Parathyroid adenoma (tissue), 2 donors: ENCODE results near the gene ZNF618.

Source experiments
- H2AFZ ChIP-seq: fragments of 300-600 bp; sonication (generic); one replicate; pipeline ENCODE4 v1.7.0; 2017; ENCODE audit warnings: antibody characterized with exemption, mild to moderate bottlenecking
- H3K27ac ChIP-seq: fragments of 300-600 bp; sonication (generic); one replicate; pipeline ENCODE4 v1.7.0; 2017
- H3K27me3 ChIP-seq: fragments of 300-600 bp; sonication (generic); one replicate; pipeline ENCODE4 v1.7.0; 2017; ENCODE audit warnings: low read length; ENCODE audit not compliant: control insufficient read depth, insufficient read depth
- H3K36me3 ChIP-seq: fragments of 300-600 bp; sonication (generic); one replicate; pipeline ENCODE4 v1.7.0; 2017; ENCODE audit warnings: low read length; ENCODE audit not compliant: control insufficient read depth, insufficient read depth
- H3K4me1 ChIP-seq: fragments of 300-600 bp; sonication (generic); one replicate; pipeline ENCODE4 v1.7.0; 2017; ENCODE audit warnings: control low read depth
- H3K4me2 ChIP-seq: fragments of 300-600 bp; sonication (generic); one replicate; pipeline ENCODE4 v1.7.0; 2017; ENCODE audit warnings: low read length
- H3K4me3 ChIP-seq: fragments of 300-600 bp; sonication (generic); one replicate; pipeline ENCODE4 v1.7.0; 2017; ENCODE audit warnings: low read depth, low read length
- H3K79me2 ChIP-seq: fragments of 300-600 bp; sonication (generic); one replicate; pipeline ENCODE4 v1.7.0; 2017; ENCODE audit warnings: control low read depth
- H3K9ac ChIP-seq: fragments of 300-600 bp; sonication (generic); one replicate; pipeline ENCODE4 v1.7.0; 2017; ENCODE audit warnings: mild to moderate bottlenecking
- H3K9me3 ChIP-seq: fragments of 300-600 bp; sonication (generic); one replicate; pipeline ENCODE4 v1.7.0; 2017; ENCODE audit warnings: low read length; ENCODE audit not compliant: control insufficient read depth
- CTCF ChIP-seq: fragments of 300-600 bp; sonication (generic); IDR thresholded peaks from one replicate; pipeline ENCODE4 v1.7.0; 2017; ENCODE audit warnings: antibody characterized with exemption, mild to moderate bottlenecking
- donor health status: primary hyperparathyroidism.

The ZNF618 gene

GRCh38 chr9:113956901-113957300, 80.8 kb downstream of the ZNF618 start:
- H3K4me3 ChIP-seq = no peak overlapping the region
- H3K9ac ChIP-seq = no peak overlapping the region
- H2AFZ ChIP-seq = no peak overlapping the region
- H3K36me3 ChIP-seq = no peaks in the 10 kb centered on the region
- H3K27ac ChIP-seq = no peak overlapping the region
- no peak overlapping the region for H3K4me2 ChIP-seq
- H3K79me2 ChIP-seq = no peaks in the 10 kb centered on the region
- no peaks in the 10 kb centered on the region for H3K9me3 ChIP-seq
- TF ChIP-seq CTCF = no peak
- H3K4me1 ChIP-seq = no peaks in the 10 kb centered on the region
- no peaks in the 10 kb centered on the region for H3K27me3 ChIP-seq

GRCh38 chr9:113957351-113957750, 81.2 kb downstream of the ZNF618 start:
- Histone ChIP-seq H3K27me3 (no peaks in the 10 kb centered on the region), H3K36me3 (no peaks in the 10 kb centered on the region), H3K9ac (no peak overlapping the region), H3K4me1 (no peaks in the 10 kb centered on the region), H3K4me3 (no peak overlapping the region), H3K27ac (no peak overlapping the region), H2AFZ (no peak overlapping the region), H3K4me2 (no peak overlapping the region), H3K79me2 (no peaks in the 10 kb centered on the region), H3K9me3 (no peaks in the 10 kb centered on the region)
- no peak for TF ChIP-seq CTCF

GRCh38 chr9:113957821-113958341, 81.8 kb downstream of the ZNF618 start:
- Histone ChIP-seq H2AFZ (no peak overlapping the region), H3K27me3 (no peaks in the 10 kb centered on the region), H3K4me3 (no peak overlapping the region), H3K4me2 (no peak overlapping the region), H3K9me3 (no peaks in the 10 kb centered on the region), H3K79me2 (no peaks in the 10 kb centered on the region), H3K27ac (no peak overlapping the region), H3K36me3 (no peaks in the 10 kb centered on the region), H3K4me1 (no peaks in the 10 kb centered on the region), H3K9ac (no peak overlapping the region)
- no peak for TF ChIP-seq CTCF

GRCh38 chr9:113958556-113958955, 82.4 kb downstream of the ZNF618 start:
- no peaks in the 10 kb centered on the region for H3K27me3 ChIP-seq
- H3K4me3 ChIP-seq = no peak overlapping the region
- no peak overlapping the region for H3K9ac ChIP-seq
- no peak overlapping the region for H2AFZ ChIP-seq
- no peak for TF ChIP-seq CTCF
- no peaks in the 10 kb centered on the region for H3K4me1 ChIP-seq
- H3K79me2 ChIP-seq = no peaks in the 10 kb centered on the region
- H3K4me2 ChIP-seq = no peak overlapping the region
- no peaks in the 10 kb centered on the region for H3K9me3 ChIP-seq
- H3K27ac ChIP-seq = no peak overlapping the region
- no peaks in the 10 kb centered on the region for H3K36me3 ChIP-seq

GRCh38 chr9:113960768-113961167, 84.7 kb downstream of the ZNF618 start:
- H2AFZ ChIP-seq = no peak overlapping the region
- no peaks in the 10 kb centered on the region for H3K27me3 ChIP-seq
- H3K79me2 ChIP-seq = no peaks in the 10 kb centered on the region
- no peak overlapping the region for H3K4me3 ChIP-seq
- H3K9me3 ChIP-seq = no peaks in the 10 kb centered on the region
- H3K27ac ChIP-seq = no peak overlapping the region
- no peak overlapping the region for H3K9ac ChIP-seq
- no peaks in the 10 kb centered on the region for H3K4me1 ChIP-seq
- H3K4me2 ChIP-seq = no peak overlapping the region
- no peaks in the 10 kb centered on the region for H3K36me3 ChIP-seq
- TF ChIP-seq CTCF = no peak
